H9 (cell line): ENCODE results near the gene SKIDA1. TPM values are rescaled to one million over a fixed set of nuclear protein-coding genes. Genes with fewer than 3 reads are reported as not detected.

Experiments
- DNase-seq: peaks from one replicate; pipeline ENCODE4 v3.0.0-alpha.2; 2017
- H2AFZ ChIP-seq: one replicate; pipeline ENCODE4 v1.6.1; 2013; ENCODE audit warnings: mild to moderate bottlenecking, low read length, control low read depth, moderate library complexity
- H2AK5ac ChIP-seq: 2 replicates; pipeline ENCODE4 v1.6.1; 2013; ENCODE audit warnings: low read length, control low read depth, mixed read lengths; ENCODE audit not compliant: insufficient read length
- H2BK120ac ChIP-seq: one replicate; pipeline ENCODE4 v1.6.1; 2013; ENCODE audit warnings: low read depth, mild to moderate bottlenecking, low read length, control low read depth, inconsistent platforms; ENCODE audit not compliant: poor library complexity, severe bottlenecking
- H2BK12ac ChIP-seq: 2 replicates; pipeline ENCODE4 v1.6.1; 2013; ENCODE audit warnings: low read length, control low read depth, mixed read lengths, low read depth; ENCODE audit not compliant: insufficient read length
- H2BK15ac ChIP-seq: 2 replicates; pipeline ENCODE4 v1.6.1; 2013; ENCODE audit warnings: low read depth, low read length, control low read depth
- H2BK20ac ChIP-seq: one replicate; pipeline ENCODE4 v1.6.1; 2013; ENCODE audit warnings: low read depth, mild to moderate bottlenecking, low read length, control low read depth, inconsistent platforms; ENCODE audit not compliant: poor library complexity, severe bottlenecking
- H2BK5ac ChIP-seq: 2 replicates; pipeline ENCODE4 v1.6.1; 2013; ENCODE audit warnings: low read length, control low read depth, mixed read lengths; ENCODE audit not compliant: insufficient read length
- H3K14ac ChIP-seq: 2 replicates; pipeline ENCODE4 v1.6.1; 2013; ENCODE audit warnings: low read length, control low read depth; ENCODE audit not compliant: insufficient read depth
- H3K18ac ChIP-seq: 2 replicates; pipeline ENCODE4 v1.6.1; 2013; ENCODE audit warnings: low read depth, mild to moderate bottlenecking, mixed read lengths, low read length, control low read depth; ENCODE audit not compliant: insufficient read length
- H3K23ac ChIP-seq: 2 replicates; pipeline ENCODE4 v1.6.1; 2013; ENCODE audit warnings: low read length, control low read depth, mixed read lengths, low read depth; ENCODE audit not compliant: insufficient read length
- H3K23me2 ChIP-seq: 2 replicates; pipeline ENCODE4 v1.6.1; 2013; ENCODE audit warnings: low read depth, mild to moderate bottlenecking, mixed read lengths, low read length, control low read depth; ENCODE audit not compliant: insufficient read length, poor library complexity, severe bottlenecking
- H3K27ac ChIP-seq: 2 replicates; pipeline ENCODE4 v1.5.1; 2013; ENCODE audit warnings: low read length, control low read depth, mixed read lengths, low read depth; ENCODE audit not compliant: insufficient read length
- H3K27me3 ChIP-seq: 2 replicates; pipeline ENCODE4 v1.6.1; 2013; ENCODE audit warnings: low read length, control low read depth, inconsistent platforms; ENCODE audit not compliant: insufficient read depth
- H3K4ac ChIP-seq: 2 replicates; pipeline ENCODE4 v1.6.1; 2013; ENCODE audit warnings: low read depth, mild to moderate bottlenecking, control low read depth, inconsistent platforms, low read length, moderate library complexity
- H3K4me1 ChIP-seq: 2 replicates; pipeline ENCODE4 v1.6.1; 2013; ENCODE audit warnings: low read length, control low read depth, inconsistent platforms; ENCODE audit not compliant: insufficient read depth
- H3K4me2 ChIP-seq: 2 replicates; pipeline ENCODE4 v1.6.1; 2013; ENCODE audit warnings: low read length, control low read depth, mixed read lengths; ENCODE audit not compliant: insufficient read length, insufficient read depth
- H3K56ac ChIP-seq: 2 replicates; pipeline ENCODE4 v1.6.1; 2013; ENCODE audit warnings: low read depth, mild to moderate bottlenecking, mixed read lengths, low read length, control low read depth; ENCODE audit not compliant: insufficient read length
- H3K79me1 ChIP-seq: 2 replicates; pipeline ENCODE4 v1.6.1; 2013; ENCODE audit warnings: low read depth, mild to moderate bottlenecking, moderate library complexity, low read length, control low read depth, inconsistent platforms; ENCODE audit not compliant: insufficient read depth, poor library complexity, severe bottlenecking
- H3K79me2 ChIP-seq: 2 replicates; pipeline ENCODE4 v1.6.1; 2013; ENCODE audit warnings: low read length, control low read depth, inconsistent platforms; ENCODE audit not compliant: insufficient read depth
- H3K9ac ChIP-seq: 2 replicates; pipeline ENCODE4 v1.6.1; 2013; ENCODE audit warnings: low read length, control low read depth, mixed read lengths; ENCODE audit not compliant: insufficient read length; ENCODE audit errors: extremely low read depth
- H3K9me3 ChIP-seq: one replicate; pipeline ENCODE4 v1.6.1; 2013; ENCODE audit warnings: low read depth, low read length, inconsistent platforms; ENCODE audit not compliant: control insufficient read depth
- H3T11ph ChIP-seq: one replicate; pipeline ENCODE4 v1.6.1; 2013; ENCODE audit warnings: mild to moderate bottlenecking, low read length, control low read depth, inconsistent platforms
- H4K20me1 ChIP-seq: one replicate; pipeline ENCODE4 v1.6.1; 2013; ENCODE audit not compliant: control insufficient read depth, insufficient read length, insufficient read depth
- H4K5ac ChIP-seq: 2 replicates; pipeline ENCODE4 v1.6.1; 2013; ENCODE audit warnings: low read depth, mild to moderate bottlenecking, mixed read lengths, low read length, control low read depth; ENCODE audit not compliant: insufficient read length
- H4K8ac ChIP-seq: replicated peaks from 2 replicates; pipeline ENCODE4 v1.6.1; 2013; ENCODE audit warnings: low read length, control low read depth, mixed read lengths, low read depth; ENCODE audit not compliant: insufficient read length
- H4K91ac ChIP-seq: 2 replicates; pipeline ENCODE4 v1.6.1; 2013; ENCODE audit warnings: low read depth, mild to moderate bottlenecking, moderate library complexity, mixed read lengths, low read length, control low read depth; ENCODE audit not compliant: insufficient read length
- H3K27ac Mint-ChIP-seq, 3 experiments: 2 replicates in 2 of 3; 3 replicates in 1 of 3; pipeline ENCODE4 v1.8.0; 2020 to 2021; ENCODE audit warnings: mixed read lengths in 3 of 3, mild to moderate bottlenecking in 1 of 3, moderate library complexity in 1 of 3
- H3K27me3 Mint-ChIP-seq: 2 replicates; pipeline ENCODE4 v1.8.0; 2021; ENCODE audit warnings: low read depth, mild to moderate bottlenecking, moderate library complexity, mixed read lengths
- H3K36me3 Mint-ChIP-seq, 3 experiments: 2 replicates in 2 of 3; 3 replicates in 1 of 3; pipeline ENCODE4 v1.8.0; 2020 to 2021; ENCODE audit warnings: low read depth in 3 of 3, mixed read lengths in 3 of 3; ENCODE audit not compliant: insufficient read depth in 1 of 3
- H3K4me1 Mint-ChIP-seq, 2 experiments: 2 replicates each; pipeline ENCODE4 v1.8.0; 2020; ENCODE audit warnings: mixed read lengths in 2 of 2
- H3K4me3 Mint-ChIP-seq, 2 experiments: 2 replicates in 1 of 2; 3 replicates in 1 of 2; pipeline ENCODE4 v1.8.0; 2020 to 2021; ENCODE audit warnings: mild to moderate bottlenecking in 2 of 2, mixed read lengths in 2 of 2, moderate library complexity in 1 of 2
- H3K9me3 Mint-ChIP-seq, 2 experiments: 2 replicates in 1 of 2; 3 replicates in 1 of 2; pipeline ENCODE4 v1.8.0; 2020; ENCODE audit warnings: mild to moderate bottlenecking in 2 of 2, mixed read lengths in 2 of 2, moderate library complexity in 1 of 2
- WGBS: extraction: QIAGEN DNeasy Blood & Tissue Kit; methylation state at CpG from one replicate; pipeline ENCODE4 v1.1.7; 2013; ENCODE audit warnings: missing lambda C conversion rate, low lambda C conversion rate, mixed read lengths; ENCODE audit not compliant: insufficient read length; ENCODE audit errors: extremely low coverage; 5-methylcytosine and 5-hydroxymethylcytosine counted together
- total RNA-seq: library from RNA; stranded (reverse); gene quantifications from 2 replicates; pipeline ENCODE4 v1.2.1, GENCODE V29; 2021
- TF ChIP-seq, protein P1 (sequence below): fragments of 200-600 bp; sonication (generic); conservative IDR thresholded peaks from 3 replicates; pipeline ENCODE4 v1.8.0; 2021; ENCODE audit warnings: antibody characterized with exemption, mild to moderate bottlenecking

SKIDA1 gene
- total RNA-seq, 1 experiment from 2014 or later = 5.9 TPM

DNA sequence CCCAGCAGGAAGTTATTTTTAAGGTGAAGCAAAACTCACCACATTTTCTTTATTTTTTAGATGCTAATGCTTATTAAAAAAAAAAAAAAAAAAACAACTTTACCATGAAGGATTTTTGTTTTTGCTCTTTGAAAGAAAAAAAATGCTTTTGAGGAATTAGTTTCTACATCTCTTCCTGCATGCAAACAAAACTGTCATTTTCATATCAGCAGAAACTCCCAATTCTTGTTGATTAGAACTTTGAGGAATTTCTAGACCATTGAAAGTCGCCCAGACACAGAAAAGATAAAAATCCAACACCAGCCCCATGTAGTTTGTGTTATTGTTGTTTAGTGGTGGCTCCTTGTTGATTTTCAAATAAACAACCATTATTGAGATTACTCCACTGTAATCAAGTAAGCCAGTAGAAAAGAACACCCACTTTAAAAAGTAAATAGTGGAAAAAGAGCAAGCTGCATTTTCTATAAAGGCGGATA lies 14.3 kb downstream of the SKIDA1 start:
- H2BK12ac ChIP-seq = no peak overlapping the region
- H4K5ac ChIP-seq = no peak overlapping the region
- peaks cover 27% of the 10 kb centered on the region; the same call in 1 of the 2 replicates for H3K27me3 ChIP-seq
- no peak overlapping the region for H4K8ac ChIP-seq
- Mint-ChIP-seq H3K9me3 (no peaks in the 10 kb centered on the region; a peak in 2 of 5 replicates), H3K27me3 (peaks cover 30% of the 10 kb centered on the region), H3K27ac (peak overlapping the region; percentile 89 to 99 (median 97)), H3K36me3 (no peaks in the 10 kb centered on the region; a peak in 1 of 7 replicates), H3K4me3 (peak overlapping the region; percentile 59 to 81), H3K4me1 (peaks cover 78 to 80% of the 10 kb centered on the region in 2 experiments)
- H3K4me1 ChIP-seq = peaks cover 10% of the 10 kb centered on the region; the same call in 1 of the 2 replicates
- no peak overlapping the region for H2BK20ac ChIP-seq
- H2BK5ac ChIP-seq = no peak overlapping the region
- no peak overlapping the region for H3K14ac ChIP-seq
- no peak overlapping the region for H2AFZ ChIP-seq
- TF ChIP-seq, protein P1, sequence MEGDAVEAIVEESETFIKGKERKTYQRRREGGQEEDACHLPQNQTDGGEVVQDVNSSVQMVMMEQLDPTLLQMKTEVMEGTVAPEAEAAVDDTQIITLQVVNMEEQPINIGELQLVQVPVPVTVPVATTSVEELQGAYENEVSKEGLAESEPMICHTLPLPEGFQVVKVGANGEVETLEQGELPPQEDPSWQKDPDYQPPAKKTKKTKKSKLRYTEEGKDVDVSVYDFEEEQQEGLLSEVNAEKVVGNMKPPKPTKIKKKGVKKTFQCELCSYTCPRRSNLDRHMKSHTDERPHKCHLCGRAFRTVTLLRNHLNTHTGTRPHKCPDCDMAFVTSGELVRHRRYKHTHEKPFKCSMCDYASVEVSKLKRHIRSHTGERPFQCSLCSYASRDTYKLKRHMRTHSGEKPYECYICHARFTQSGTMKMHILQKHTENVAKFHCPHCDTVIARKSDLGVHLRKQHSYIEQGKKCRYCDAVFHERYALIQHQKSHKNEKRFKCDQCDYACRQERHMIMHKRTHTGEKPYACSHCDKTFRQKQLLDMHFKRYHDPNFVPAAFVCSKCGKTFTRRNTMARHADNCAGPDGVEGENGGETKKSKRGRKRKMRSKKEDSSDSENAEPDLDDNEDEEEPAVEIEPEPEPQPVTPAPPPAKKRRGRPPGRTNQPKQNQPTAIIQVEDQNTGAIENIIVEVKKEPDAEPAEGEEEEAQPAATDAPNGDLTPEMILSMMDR = no peak
- H3K9me3 ChIP-seq = no peaks in the 10 kb centered on the region
- H3K79me1 ChIP-seq = no peaks in the 10 kb centered on the region
- H4K20me1 ChIP-seq = no peaks in the 10 kb centered on the region
- peak overlapping the region; percentile 67 for H3K27ac ChIP-seq
- no peak overlapping the region for H2BK120ac ChIP-seq
- H3T11ph ChIP-seq = no peak overlapping the region
- H3K4me2 ChIP-seq = peak overlapping the region; percentile 85
- peak overlapping the region; percentile 78 for H3K9ac ChIP-seq
- no peak overlapping the region for H3K56ac ChIP-seq
- WGBS = no CpG with 5 or more reads among the region's 2 CpGs
- peaks cover 50% of the 10 kb centered on the region for H3K23me2 ChIP-seq
- H3K79me2 ChIP-seq = no peaks in the 10 kb centered on the region
- H2BK15ac ChIP-seq = no peak overlapping the region
- no peak overlapping the region for H3K18ac ChIP-seq
- no peak overlapping the region for H2AK5ac ChIP-seq
- H3K4ac ChIP-seq = no peak overlapping the region
- DNase-seq = no peak
- no peak overlapping the region for H4K91ac ChIP-seq
- H3K23ac ChIP-seq = no peak overlapping the region
